Measurements from ENCODE around the gene PDE4D. TPM values are rescaled to one million over a fixed set of nuclear protein-coding genes. Genes with fewer than 3 reads are reported as not detected.

The PDE4D gene
- total and polyA plus RNA-seq, 2 donors (not counting 3 experiments of a cell fraction or from before 2014, with no cell fraction given) = 34.5 to 51.2 TPM

- Histone ChIP-seq H3K4me3 (replicated peaks in 1 of 3; ENCODE audit: insufficient read depth in 1 of 3, low read depth in 1 of 3, low read length in 3 of 3) (no peak overlapping the region), H3K27me3 (ENCODE audit: control insufficient read depth in 2 of 2, insufficient read depth in 2 of 2, low read length in 2 of 2) (peaks cover 0 to 3% of the 10 kb centered on the region in 2 experiments), H3K4me1 (ENCODE audit: control insufficient read depth, extremely low read depth, insufficient read depth, low read length) (peaks cover 6% of the 10 kb centered on the region), H3K9me1 (replicated peaks; ENCODE audit: control insufficient read depth, extremely low read depth, insufficient read depth, low read length) (no peaks in the 10 kb centered on the region), H3K36me3 (ENCODE audit: control insufficient read depth in 2 of 2, extremely low read depth in 1 of 2, insufficient read depth in 2 of 2, low read length in 2 of 2) (no peaks in the 10 kb centered on the region), H3K79me2 (ENCODE audit: control insufficient read depth, insufficient read depth, low read length) (no peaks in the 10 kb centered on the region), H3K4me2 (ENCODE audit: insufficient read depth, low read length) (no peak overlapping the region), H2AFZ (ENCODE audit: low read depth, low read length) (no peak overlapping the region), H4K20me1 (replicated peaks; ENCODE audit: control insufficient read depth, extremely low read depth, insufficient read depth, low read length) (no peaks in the 10 kb centered on the region), H3K9me3 (replicated peaks; ENCODE audit: control insufficient read depth, insufficient read depth, low read length) (no peaks in the 10 kb centered on the region), H3K9ac (replicated peaks; ENCODE audit: extremely low read depth, insufficient read depth, low read length) (no peak overlapping the region), H3K27ac (ENCODE audit: insufficient read depth, low read depth, low read length) (no peak overlapping the region)
- BruUV-seq (replicated peaks) = no TSS peak
- DNase-seq (ENCODE audit: low read depth, low spot score) (peak; percentile 23), FAIRE-seq (peak; percentile 67)
- CTCF ChIA-PET = interaction anchor here (1.2 kb wide), 1 partner anchor 27 kb away, joined by 3 read pairs; no protein-coding TSS in a partner anchor
- dilution Hi-C loops (cut with MboI; ENCODE audit: extremely low pct_ligation_motif_present, low sequenced_read_pairs) (no loop called here), intact Hi-C loops (cut with micrococcal nuclease) (no loop called here)
- TF ChIP-seq, protein P1, sequence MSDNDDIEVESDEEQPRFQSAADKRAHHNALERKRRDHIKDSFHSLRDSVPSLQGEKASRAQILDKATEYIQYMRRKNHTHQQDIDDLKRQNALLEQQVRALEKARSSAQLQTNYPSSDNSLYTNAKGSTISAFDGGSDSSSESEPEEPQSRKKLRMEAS (IDR thresholded peaks at IDR 0.05; ENCODE audit: insufficient read depth, insufficient read length) = no peak
- peak; percentile 88 for TF ChIP-seq GATA2 (IDR thresholded peaks at IDR 0.05; ENCODE audit: insufficient read depth, insufficient read length, low read depth, low read length)
- TF ChIP-seq FOS (IDR thresholded peaks at IDR 0.05; ENCODE audit: borderline replicate concordance, insufficient read depth, low read length) = peak; percentile 35
- POLR2A ChIA-PET = no interaction called here
Measured at GRCh38 chr5:59840200-59840601, 53.3 kb downstream of the PDE4D start.

- no peaks in the 10 kb centered on the region for H3K9me3 ChIP-seq (replicated peaks; ENCODE audit: control insufficient read depth, insufficient read depth, low read length)
- no TSS peak for BruUV-seq (replicated peaks)
Measured at GRCh38 chr5:59838989-59839388, 54.5 kb downstream of the PDE4D start.

More at GRCh38 chr5:59838989-59839388, 54.5 kb downstream of the PDE4D start:
- Histone ChIP-seq H3K27me3 (ENCODE audit: control insufficient read depth in 2 of 2, insufficient read depth in 2 of 2, low read length in 2 of 2) (peaks cover 0 to 3% of the 10 kb centered on the region in 2 experiments), H4K20me1 (replicated peaks; ENCODE audit: control insufficient read depth, extremely low read depth, insufficient read depth, low read length) (no peaks in the 10 kb centered on the region), H3K27ac (ENCODE audit: insufficient read depth, low read depth, low read length) (no peak overlapping the region), H3K4me1 (ENCODE audit: control insufficient read depth, extremely low read depth, insufficient read depth, low read length) (peaks cover 6% of the 10 kb centered on the region), H3K4me3 (replicated peaks in 1 of 3; ENCODE audit: insufficient read depth in 1 of 3, low read depth in 1 of 3, low read length in 3 of 3) (no peak overlapping the region), H2AFZ (ENCODE audit: low read depth, low read length) (no peak overlapping the region), H3K36me3 (ENCODE audit: control insufficient read depth in 2 of 2, extremely low read depth in 1 of 2, insufficient read depth in 2 of 2, low read length in 2 of 2) (no peaks in the 10 kb centered on the region), H3K79me2 (ENCODE audit: control insufficient read depth, insufficient read depth, low read length) (no peaks in the 10 kb centered on the region), H3K9me1 (replicated peaks; ENCODE audit: control insufficient read depth, extremely low read depth, insufficient read depth, low read length) (no peaks in the 10 kb centered on the region), H3K4me2 (ENCODE audit: insufficient read depth, low read length) (no peak overlapping the region), H3K9ac (replicated peaks; ENCODE audit: extremely low read depth, insufficient read depth, low read length) (no peak overlapping the region)
- FAIRE-seq = no peak
- DNase-seq (ENCODE audit: low read depth, low spot score) = no peak
- ChIA-PET CTCF (interaction anchor here (0.9 to 1.4 kb wide), 3 partner anchors 25 to 92 kb away, joined by 3 to 6 read pairs (median 3); no protein-coding TSS in a partner anchor), POLR2A (no interaction called here)
- TF ChIP-seq GATA2 (IDR thresholded peaks at IDR 0.05; ENCODE audit: insufficient read depth, insufficient read length, low read depth, low read length) = no peak
- no peak for TF ChIP-seq MYC (IDR thresholded peaks at IDR 0.05; ENCODE audit: low read depth, low read length)
- no peak for TF ChIP-seq FOS (IDR thresholded peaks at IDR 0.05; ENCODE audit: borderline replicate concordance, insufficient read depth, low read length)
- TF ChIP-seq, protein P1 (IDR thresholded peaks at IDR 0.05; ENCODE audit: insufficient read depth, insufficient read length) = no peak
- no peak for TF ChIP-seq CTCF (IDR thresholded peaks at IDR 0.05; ENCODE audit: extremely low read depth in 1 of 2, insufficient read depth in 1 of 2, low read depth in 1 of 2, low read length in 2 of 2)
- TF ChIP-seq POLR2A (IDR thresholded peaks at IDR 0.05; ENCODE audit: low read depth, low read length) = no peak
- no peak for TF ChIP-seq JUN (IDR thresholded peaks at IDR 0.05; ENCODE audit: borderline replicate concordance, insufficient read depth, insufficient read length, low read depth)
- TF ChIP-seq EZH2 (IDR thresholded peaks at IDR 0.05; ENCODE audit: borderline replicate concordance, low read depth, low read length, severe bottlenecking) = no peak
- no peak for TF ChIP-seq POLR2AphosphoS5 (IDR thresholded peaks at IDR 0.05; ENCODE audit: insufficient read depth, low read depth, low read length)
- dilution Hi-C loops (cut with MboI; ENCODE audit: extremely low pct_ligation_motif_present, low sequenced_read_pairs) = no loop called here
- intact Hi-C loops (cut with micrococcal nuclease) = no loop called here

Measured in endothelial cell of umbilical vein (primary cell).